ENCODE results near the gene KCNJ12. TPM values are rescaled to one million over a fixed set of nuclear protein-coding genes. Genes with fewer than 3 reads are reported as not detected.
"Not testable (repeated sequence)": the region's sequence is repeated elsewhere in the genome, so short reads cannot be mapped to it uniquely, and the experiment has no call there.

Gene KCNJ12
- total RNA-seq, 1 donor from 2014 or later: 6.1 TPM

DNA sequence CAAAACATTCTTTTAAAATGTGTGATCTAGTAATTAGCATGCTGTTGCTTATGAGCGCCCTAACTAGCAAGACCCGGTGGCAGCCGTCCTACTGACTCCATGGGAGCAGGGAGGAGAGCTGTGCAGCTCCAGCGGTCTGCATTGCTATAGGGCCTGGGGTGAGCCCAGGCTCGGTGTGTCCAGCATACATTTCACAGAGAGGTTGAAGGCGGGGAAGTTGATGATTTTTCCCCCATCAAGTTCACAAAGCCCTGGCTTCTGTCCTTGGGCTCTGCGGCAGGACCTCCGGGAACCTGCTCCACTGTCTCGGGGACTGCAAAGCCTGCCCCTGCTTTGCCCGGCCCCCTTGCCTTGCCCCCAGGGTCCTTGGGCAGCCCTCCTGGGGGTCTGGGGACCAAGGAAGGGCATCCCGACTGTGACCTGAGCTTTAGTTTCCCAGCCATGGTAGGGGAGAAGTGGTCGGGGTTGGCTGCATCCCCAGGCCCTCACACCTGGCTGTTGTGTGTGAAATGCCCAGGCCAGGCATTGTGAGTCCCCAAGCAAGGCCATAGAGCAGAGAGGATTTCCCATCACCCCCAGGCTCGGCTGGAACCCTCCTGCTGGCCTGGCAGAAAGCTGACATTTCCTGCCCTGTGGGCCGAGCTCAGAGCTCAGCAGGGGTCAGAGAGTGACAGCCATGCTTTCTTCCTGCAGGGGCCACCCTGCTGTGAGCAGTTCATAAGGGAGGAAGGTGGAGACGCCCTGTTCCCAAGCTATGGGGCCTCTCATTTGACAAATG lies 24.8 kb downstream of the KCNJ12 start:
- no peak for DNase-seq (ENCODE audit: low read depth, low spot score)
- no peak for TF ChIP-seq CTCF (conservative IDR thresholded peaks at IDR 0.05)
- Mint-ChIP-seq H3K9me3 (no peaks in the 10 kb centered on the region), H3K36me3 (ENCODE audit: low read depth) (no peaks in the 10 kb centered on the region), H3K27me3 (ENCODE audit: low read depth) (no peaks in the 10 kb centered on the region), H3K4me3 (no peak overlapping the region), H3K27ac (ENCODE audit: unreplicated experiment) (no peak overlapping the region), H3K4me1 (peaks cover 32% of the 10 kb centered on the region)

DNA sequence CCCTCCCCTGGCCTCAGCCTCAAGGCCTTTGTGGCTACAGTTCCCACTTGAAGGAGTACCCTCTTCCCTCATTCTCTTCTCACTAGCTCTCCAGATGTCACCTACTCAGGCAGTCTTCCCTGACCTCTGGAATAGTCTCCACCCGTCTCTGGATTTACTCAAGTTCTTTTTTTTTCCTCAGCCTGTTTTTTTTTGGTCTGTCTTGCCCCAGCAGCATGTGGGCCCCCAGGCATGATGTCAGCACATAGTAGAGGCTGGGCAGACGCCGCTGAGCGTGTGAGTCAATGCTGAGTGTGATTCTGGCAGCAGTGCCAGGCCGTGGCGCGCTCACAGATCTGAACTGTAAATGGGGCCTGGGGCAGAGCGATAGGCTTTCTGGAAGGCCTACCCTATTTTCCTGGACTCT lies 26.0 kb downstream of the KCNJ12 start:
- DNase-seq (ENCODE audit: low read depth, low spot score); H3K9me3 Mint-ChIP-seq; H3K4me3 Mint-ChIP-seq; H3K36me3 Mint-ChIP-seq (ENCODE audit: low read depth); H3K27me3 Mint-ChIP-seq (ENCODE audit: low read depth): not testable (repeated sequence)
- peaks cover 30% of the 10 kb centered on the region for H3K4me1 Mint-ChIP-seq
- peak overlapping the region; percentile 81 for H3K27ac Mint-ChIP-seq (ENCODE audit: unreplicated experiment)

- H3K4me1 Mint-ChIP-seq: peaks cover 22% of the 10 kb centered on the region
- not testable (repeated sequence) for H3K9me3 Mint-ChIP-seq; DNase-seq (ENCODE audit: low read depth, low spot score); H3K27ac Mint-ChIP-seq (ENCODE audit: unreplicated experiment); H3K27me3 Mint-ChIP-seq (ENCODE audit: low read depth); H3K4me3 Mint-ChIP-seq; H3K36me3 Mint-ChIP-seq (ENCODE audit: low read depth)
These were observed 26.8 kb downstream of the KCNJ12 start for GRCh38 chr17:21402926-21403325.

GRCh38 chr17:21404106-21404505 lies 27.9 kb downstream of the KCNJ12 start:
- H3K36me3 Mint-ChIP-seq (ENCODE audit: low read depth); DNase-seq (ENCODE audit: low read depth, low spot score); H3K4me3 Mint-ChIP-seq; H3K27me3 Mint-ChIP-seq (ENCODE audit: low read depth); H3K9me3 Mint-ChIP-seq: not testable (repeated sequence)
- Mint-ChIP-seq H3K27ac (ENCODE audit: unreplicated experiment) (peak overlapping the region; percentile 65), H3K4me1 (peaks cover 17% of the 10 kb centered on the region)

DNA sequence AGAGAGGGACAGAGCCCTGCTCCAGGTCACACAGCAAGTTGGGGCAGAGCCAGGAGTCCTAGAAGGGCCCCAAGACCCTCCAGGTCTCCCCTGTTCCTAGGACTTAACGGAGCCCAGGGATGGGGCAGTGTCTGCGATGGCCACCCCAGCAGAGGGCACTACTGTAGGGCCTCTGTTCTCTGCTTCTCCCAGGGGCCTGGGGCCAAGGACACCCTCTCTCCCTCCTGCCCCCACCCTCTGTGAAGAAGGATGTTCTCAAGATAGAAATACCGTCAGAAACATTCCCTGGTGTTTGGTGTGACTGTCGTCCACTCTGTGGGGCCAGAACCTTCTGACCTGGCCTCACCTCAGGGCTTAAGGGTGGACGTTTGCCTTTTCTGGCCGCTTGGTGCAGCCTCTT lies 28.4 kb downstream of the KCNJ12 start:
- not testable (repeated sequence) for H3K27me3 Mint-ChIP-seq (ENCODE audit: low read depth); DNase-seq (ENCODE audit: low read depth, low spot score); H3K9me3 Mint-ChIP-seq; H3K36me3 Mint-ChIP-seq (ENCODE audit: low read depth); H3K27ac Mint-ChIP-seq (ENCODE audit: unreplicated experiment); H3K4me3 Mint-ChIP-seq
- peaks cover 17% of the 10 kb centered on the region for H3K4me1 Mint-ChIP-seq

DNA sequence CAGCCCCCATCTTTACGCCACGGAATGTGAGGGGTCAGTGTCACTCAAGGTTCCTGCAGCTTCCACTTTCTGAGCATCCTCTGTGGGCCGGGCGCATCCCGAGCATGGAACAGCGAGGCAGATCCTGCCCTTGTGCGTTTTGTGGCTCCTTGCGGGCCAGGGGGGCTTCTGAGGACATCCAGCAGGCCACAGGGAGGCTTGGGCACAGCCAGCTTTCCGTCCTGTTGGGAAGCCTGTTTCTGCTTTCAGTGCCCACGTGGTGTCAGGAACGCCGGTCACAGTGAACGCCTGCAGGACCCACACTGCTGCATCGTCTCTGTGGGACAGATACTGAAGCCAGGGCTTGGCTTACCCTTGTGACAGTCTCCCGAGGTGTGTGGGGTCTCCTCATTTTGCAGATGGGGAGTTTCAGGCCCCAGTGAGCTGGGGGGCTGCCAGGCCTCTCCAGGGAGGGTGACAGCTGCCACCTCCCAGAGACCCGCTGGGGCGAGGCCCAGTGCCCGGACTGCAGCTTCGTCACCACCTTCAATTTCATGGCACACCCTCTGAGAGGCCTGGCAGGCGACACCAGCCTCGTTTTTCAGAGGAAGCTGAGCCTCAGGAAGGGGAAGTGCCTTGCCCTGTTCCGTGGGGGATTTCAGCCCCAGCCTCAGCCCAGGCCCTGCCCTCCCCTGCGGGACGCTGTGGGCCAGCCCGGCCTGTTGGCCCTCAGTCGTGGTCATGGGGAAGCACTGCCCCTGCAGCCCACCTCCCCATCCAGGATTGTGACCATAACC lies 29.0 kb downstream of the KCNJ12 start:
- not testable (repeated sequence) for H3K9me3 Mint-ChIP-seq; H3K4me3 Mint-ChIP-seq; H3K27me3 Mint-ChIP-seq (ENCODE audit: low read depth); DNase-seq (ENCODE audit: low read depth, low spot score); H3K27ac Mint-ChIP-seq (ENCODE audit: unreplicated experiment); H3K36me3 Mint-ChIP-seq (ENCODE audit: low read depth)
- H3K4me1 Mint-ChIP-seq: peaks cover 17% of the 10 kb centered on the region

- H3K27me3 Mint-ChIP-seq (ENCODE audit: low read depth); H3K4me3 Mint-ChIP-seq; DNase-seq (ENCODE audit: low read depth, low spot score); H3K27ac Mint-ChIP-seq (ENCODE audit: unreplicated experiment); H3K9me3 Mint-ChIP-seq; H3K36me3 Mint-ChIP-seq (ENCODE audit: low read depth): not testable (repeated sequence)
- H3K4me1 Mint-ChIP-seq: peaks cover 10% of the 10 kb centered on the region
These were observed 29.8 kb downstream of the KCNJ12 start for GRCh38 chr17:21405904-21406400.

GRCh38 chr17:21406616-21407404 lies 30.7 kb downstream of the KCNJ12 start:
- H3K9me3 Mint-ChIP-seq; H3K36me3 Mint-ChIP-seq (ENCODE audit: low read depth); H3K4me1 Mint-ChIP-seq; DNase-seq (ENCODE audit: low read depth, low spot score); H3K27me3 Mint-ChIP-seq (ENCODE audit: low read depth); H3K4me3 Mint-ChIP-seq; H3K27ac Mint-ChIP-seq (ENCODE audit: unreplicated experiment): not testable (repeated sequence)

GRCh38 chr17:21407752-21408151 lies 31.6 kb downstream of the KCNJ12 start:
- DNase-seq (ENCODE audit: low read depth, low spot score); H3K4me1 Mint-ChIP-seq; H3K36me3 Mint-ChIP-seq (ENCODE audit: low read depth); H3K9me3 Mint-ChIP-seq; H3K27ac Mint-ChIP-seq (ENCODE audit: unreplicated experiment); H3K27me3 Mint-ChIP-seq (ENCODE audit: low read depth); H3K4me3 Mint-ChIP-seq: not testable (repeated sequence)

GRCh38 chr17:21408224-21408623 lies 32.1 kb downstream of the KCNJ12 start:
- H3K4me1 Mint-ChIP-seq; DNase-seq (ENCODE audit: low read depth, low spot score); H3K4me3 Mint-ChIP-seq; H3K36me3 Mint-ChIP-seq (ENCODE audit: low read depth); H3K27me3 Mint-ChIP-seq (ENCODE audit: low read depth); H3K27ac Mint-ChIP-seq (ENCODE audit: unreplicated experiment); H3K9me3 Mint-ChIP-seq: not testable (repeated sequence)

- not testable (repeated sequence) for DNase-seq (ENCODE audit: low read depth, low spot score); H3K9me3 Mint-ChIP-seq; H3K4me3 Mint-ChIP-seq; H3K36me3 Mint-ChIP-seq (ENCODE audit: low read depth); H3K27me3 Mint-ChIP-seq (ENCODE audit: low read depth); H3K27ac Mint-ChIP-seq (ENCODE audit: unreplicated experiment); H3K4me1 Mint-ChIP-seq
These were observed 32.7 kb downstream of the KCNJ12 start for GRCh38 chr17:21408766-21409300.

DNA sequence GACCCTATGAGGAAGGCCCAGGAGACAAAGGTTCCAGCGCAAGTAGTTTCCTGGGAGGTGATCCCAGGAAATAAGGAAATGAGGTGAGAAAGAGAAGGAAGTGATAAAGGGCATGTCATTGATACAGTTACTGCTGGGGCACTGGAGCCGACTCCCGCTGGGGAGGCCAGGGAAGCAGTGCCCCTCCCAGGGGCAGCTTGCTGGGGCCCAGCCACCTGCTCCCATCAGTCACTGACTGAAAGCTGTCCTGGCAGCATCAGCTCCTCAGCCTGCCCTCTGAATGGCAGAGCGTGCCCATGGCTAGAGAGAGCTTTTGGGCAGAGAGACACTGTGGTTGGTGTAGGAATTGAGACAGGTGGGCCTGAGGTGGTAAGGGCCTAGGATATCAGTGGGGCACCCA lies 33.2 kb downstream of the KCNJ12 start:
- H3K27ac Mint-ChIP-seq (ENCODE audit: unreplicated experiment); H3K36me3 Mint-ChIP-seq (ENCODE audit: low read depth); H3K27me3 Mint-ChIP-seq (ENCODE audit: low read depth); H3K9me3 Mint-ChIP-seq; H3K4me1 Mint-ChIP-seq; DNase-seq (ENCODE audit: low read depth, low spot score); H3K4me3 Mint-ChIP-seq: not testable (repeated sequence)
